Measurements from ENCODE around the gene FBXO34.
A peak's percentile ranks its signal among the peaks of the same experiment; 100 is the strongest.
"Not testable (repeated sequence)": the region's sequence is repeated elsewhere in the genome, so short reads cannot be mapped to it uniquely, and the experiment has no call there.

The FBXO34 gene

GRCh38 chr14:55344582-55345163, 73.5 kb downstream of the FBXO34 start:
- not testable (repeated sequence) for DNase-seq (ENCODE audit: low read depth in 3 of 3, low spot score in 1 of 3)

DNA sequence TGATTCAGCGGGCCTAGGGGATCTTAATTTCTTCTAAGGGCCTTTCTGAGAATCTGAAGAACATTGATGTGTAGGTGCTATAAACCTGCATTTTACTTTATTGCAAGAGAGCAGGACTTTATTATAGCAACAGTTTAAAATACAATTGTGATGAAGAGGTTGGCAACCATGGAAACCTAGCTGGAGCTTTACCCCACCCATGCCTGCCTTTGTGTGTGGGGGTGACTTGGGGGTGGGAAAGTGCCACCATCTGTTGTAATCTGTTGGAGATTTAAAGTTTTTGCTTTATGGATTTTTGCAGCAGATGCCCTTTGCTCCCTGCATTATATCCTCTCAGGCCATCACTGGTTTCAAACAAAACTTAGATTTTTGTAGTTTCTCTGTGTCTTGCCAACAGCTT, 75.8 kb downstream of the FBXO34 start:
- DNase-seq (ENCODE audit: low read depth in 3 of 3, low spot score in 1 of 3), result no peak

DNA sequence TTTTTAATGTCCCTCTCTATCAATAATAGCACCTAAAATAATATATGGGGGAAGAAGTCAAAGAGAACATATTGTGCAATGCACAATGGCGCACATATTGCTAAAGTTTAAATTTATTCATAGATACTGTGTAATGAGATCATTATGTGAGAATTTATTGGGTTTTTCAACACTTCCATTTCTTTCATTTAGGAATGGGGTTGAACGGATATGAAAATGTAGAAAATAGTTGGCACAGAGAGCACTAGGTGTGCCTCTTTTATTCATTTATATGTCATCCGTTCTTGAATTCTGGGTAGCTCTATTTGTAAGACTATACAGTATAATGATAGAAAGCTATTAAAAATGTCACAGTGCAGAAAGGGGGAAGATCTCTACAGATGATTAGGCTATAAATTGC, 76.5 kb downstream of the FBXO34 start:
- DNase-seq (ENCODE audit: low read depth in 3 of 3, low spot score in 1 of 3), result no peak

GRCh38 chr14:55348766-55349453, 77.7 kb downstream of the FBXO34 start:
- no peak for DNase-seq (ENCODE audit: low read depth in 3 of 3, low spot score in 1 of 3)

- DNase-seq (ENCODE audit: low read depth in 3 of 3, low spot score in 1 of 3), result no peak
Observed at GRCh38 chr14:55349565-55349964, 78.3 kb downstream of the FBXO34 start.

DNA sequence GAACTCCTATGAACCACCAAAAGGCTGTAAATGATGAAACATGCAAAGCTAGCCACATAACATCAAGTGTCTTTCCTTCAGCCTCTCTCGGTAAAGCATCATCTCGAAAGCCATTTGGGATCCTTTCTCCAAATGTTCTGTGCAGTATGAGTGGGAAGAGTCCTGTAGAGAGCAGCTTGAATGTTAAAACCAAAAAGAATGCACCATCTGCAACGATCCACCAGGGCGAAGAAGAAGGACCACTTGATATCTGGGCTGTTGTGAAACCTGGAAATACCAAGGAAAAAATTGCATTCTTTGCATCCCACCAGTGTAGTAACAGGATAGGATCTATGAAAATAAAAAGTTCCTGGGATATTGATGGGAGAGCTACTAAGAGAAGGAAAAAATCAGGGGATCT, 79.2 kb downstream of the FBXO34 start:
- DNase-seq (ENCODE audit: low read depth in 3 of 3, low spot score in 1 of 3), result no peak

- DNase-seq (ENCODE audit: low read depth in 3 of 3, low spot score in 1 of 3), result no peak
Observed at GRCh38 chr14:55351111-55351510, 79.9 kb downstream of the FBXO34 start.

DNA sequence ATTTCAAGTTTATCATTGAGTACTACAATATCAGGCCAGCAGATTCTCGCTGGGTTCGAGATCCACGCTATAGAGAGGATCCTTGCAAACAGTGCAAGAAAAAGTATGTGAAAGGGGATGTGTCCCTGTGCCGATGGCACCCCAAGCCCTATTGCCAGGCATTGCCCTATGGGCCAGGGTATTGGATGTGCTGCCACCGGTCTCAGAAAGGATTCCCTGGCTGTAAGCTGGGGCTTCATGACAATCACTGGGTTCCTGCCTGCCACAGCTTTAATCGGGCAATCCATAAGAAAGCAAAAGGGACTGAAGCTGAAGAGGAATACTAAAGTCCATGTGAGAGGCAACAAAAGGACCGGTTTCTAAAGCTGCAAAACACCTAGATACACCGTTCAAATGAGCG, 81.0 kb downstream of the FBXO34 start:
- no peak for DNase-seq (ENCODE audit: low read depth in 3 of 3, low spot score in 1 of 3)

GRCh38 chr14:55353686-55354467, 82.7 kb downstream of the FBXO34 start:
- DNase-seq (ENCODE audit: low read depth in 3 of 3, low spot score in 1 of 3), result no peak

- peak; percentile 27 to 40 (median 37) for DNase-seq (ENCODE audit: low read depth in 3 of 3, low spot score in 1 of 3)
Observed at GRCh38 chr14:55354500-55354899, 83.3 kb downstream of the FBXO34 start.

- no peak for DNase-seq (ENCODE audit: low read depth in 3 of 3, low spot score in 1 of 3)
Observed at GRCh38 chr14:55355922-55356321, 84.7 kb downstream of the FBXO34 start.

GRCh38 chr14:55356913-55357312, 85.7 kb downstream of the FBXO34 start:
- DNase-seq (ENCODE audit: low read depth in 3 of 3, low spot score in 1 of 3), result no peak

DNA sequence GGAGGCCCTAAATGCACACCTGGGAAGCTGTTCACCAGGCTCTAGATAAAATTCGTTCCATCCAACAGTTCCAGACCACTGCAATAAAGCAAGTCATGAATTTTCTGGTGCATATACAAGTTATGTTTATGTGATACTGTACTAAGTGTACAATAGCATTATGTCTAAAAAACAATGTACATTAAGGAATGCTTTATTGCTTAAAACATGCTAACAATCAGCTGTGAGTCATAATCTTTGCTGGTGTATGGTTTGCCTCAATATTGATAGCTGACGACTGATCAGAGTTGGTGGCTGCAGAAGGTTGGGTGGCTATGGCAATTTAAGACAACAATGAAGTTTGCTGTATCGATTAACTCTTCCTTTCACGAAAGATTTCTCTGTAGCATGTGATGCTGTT, 88.1 kb downstream of the FBXO34 start:
- no peak for DNase-seq (ENCODE audit: low read depth in 3 of 3, low spot score in 1 of 3)

GRCh38 chr14:55361190-55361589, 90.0 kb downstream of the FBXO34 start:
- DNase-seq (ENCODE audit: low read depth in 3 of 3, low spot score in 1 of 3), result no peak

DNA sequence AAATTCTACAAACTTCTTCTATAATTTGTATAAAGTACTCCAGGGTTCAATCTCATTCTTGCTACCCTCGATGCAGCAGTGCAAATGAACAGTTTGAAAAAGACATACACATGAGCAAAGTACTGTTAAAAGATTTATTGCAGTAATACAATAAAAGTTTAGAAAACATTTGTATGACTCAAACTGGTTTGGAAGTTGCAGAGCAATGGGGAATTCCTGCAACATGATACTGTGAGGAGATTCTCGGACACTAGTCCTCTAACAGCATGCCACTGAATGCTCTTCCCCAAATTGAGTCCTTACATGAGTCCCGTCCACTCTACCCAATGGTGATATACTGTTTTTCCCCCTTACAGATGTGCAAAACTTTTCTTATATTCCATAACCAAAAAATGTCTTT, 95.0 kb downstream of the FBXO34 start:
- DNase-seq (ENCODE audit: low read depth in 3 of 3, low spot score in 1 of 3), result no peak

DNA sequence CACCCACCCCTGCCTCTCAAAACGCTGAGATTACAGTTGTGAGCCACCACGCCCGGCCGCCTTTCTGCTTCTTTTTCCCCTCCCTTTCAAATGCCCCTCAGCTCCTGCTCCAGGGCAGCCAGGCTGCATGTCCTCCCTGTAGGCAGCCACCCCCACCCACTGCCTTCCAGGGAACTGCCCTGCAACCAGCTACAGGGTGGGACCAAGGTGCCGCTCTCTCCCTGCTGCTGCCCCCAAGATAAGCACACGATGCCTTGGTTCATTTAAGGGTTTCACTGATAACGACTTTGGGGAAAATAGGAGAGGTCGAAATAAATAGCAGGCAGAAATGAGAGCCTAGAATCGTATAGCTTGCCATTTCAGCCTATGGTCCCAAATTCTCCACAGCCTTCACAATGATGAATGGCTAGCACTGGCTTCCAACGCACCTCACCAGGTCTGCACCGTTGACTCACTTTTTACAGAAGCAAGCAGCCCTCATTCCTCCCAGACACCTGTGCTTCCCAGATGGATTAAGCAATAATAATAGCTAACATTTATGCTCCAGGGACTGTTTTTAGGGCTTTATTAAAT, 99.7 kb downstream of the FBXO34 start:
- DNase-seq (ENCODE audit: low read depth in 3 of 3, low spot score in 1 of 3), result no peak

- no peak for DNase-seq (ENCODE audit: low read depth in 3 of 3, low spot score in 1 of 3)
Observed at GRCh38 chr14:55372423-55372822, 101.2 kb downstream of the FBXO34 start.

DNA sequence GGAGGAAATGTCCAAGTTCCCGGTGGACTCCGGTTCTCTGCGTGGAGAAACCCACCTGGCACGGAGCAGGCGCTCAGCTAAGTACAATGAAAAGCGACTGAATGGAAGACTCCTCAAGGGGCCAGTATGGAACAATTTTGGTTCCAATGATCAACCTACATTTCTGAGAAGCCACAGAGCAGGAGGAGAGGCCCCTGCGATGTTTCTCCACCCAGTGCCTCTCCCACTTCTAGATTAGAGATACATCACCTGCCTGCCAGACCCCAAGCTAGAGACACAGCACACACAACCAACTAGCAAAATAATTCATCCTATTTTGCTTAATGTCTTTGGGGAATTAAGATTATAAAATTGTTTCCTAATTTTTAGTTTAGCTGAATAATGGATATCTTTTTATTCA, 101.6 kb downstream of the FBXO34 start:
- DNase-seq (ENCODE audit: low read depth in 3 of 3, low spot score in 1 of 3), result no peak

DNA sequence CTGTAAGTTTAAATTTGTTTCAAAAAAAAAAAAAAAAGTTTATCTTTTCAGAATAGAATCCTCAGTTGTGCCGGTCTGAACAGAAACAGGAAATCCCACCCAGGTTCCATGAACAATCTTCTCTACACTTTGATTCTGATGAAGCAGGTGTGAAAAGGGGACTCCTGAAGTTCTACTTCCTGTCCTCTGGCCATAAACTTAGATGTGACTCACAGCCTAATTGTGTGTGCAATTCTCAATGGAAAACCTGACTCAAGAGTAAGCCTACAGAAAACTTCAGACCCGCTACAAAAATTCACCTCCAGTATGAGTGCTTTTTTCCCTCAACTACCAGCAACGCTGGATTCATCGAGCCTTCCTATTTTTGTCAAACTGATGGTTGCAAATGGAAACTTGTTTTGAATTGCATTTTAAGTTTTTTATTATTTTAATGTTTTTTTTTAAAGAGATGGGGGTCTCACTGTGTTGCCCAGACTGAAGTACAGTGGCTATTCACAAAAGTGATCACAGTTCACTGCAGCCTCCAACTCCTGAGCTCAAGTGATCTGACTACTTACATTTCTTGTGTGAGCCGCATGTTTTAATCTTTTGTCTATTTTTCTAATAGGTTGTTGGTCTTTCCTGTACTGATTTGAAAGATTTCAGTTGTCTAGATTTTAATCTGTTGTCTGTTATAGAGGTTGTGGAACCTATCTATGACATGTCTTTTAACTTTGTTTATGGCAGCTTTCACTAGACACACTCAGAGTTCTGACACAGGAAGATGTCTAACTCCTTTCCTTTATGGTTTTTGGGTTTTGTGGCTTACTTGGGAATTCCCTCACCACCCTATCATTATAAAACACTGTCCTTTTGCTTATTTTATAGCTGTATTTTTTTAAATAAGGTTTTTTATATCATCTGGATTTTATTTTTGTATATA, 102.8 kb downstream of the FBXO34 start:
- DNase-seq (ENCODE audit: low read depth in 3 of 3, low spot score in 1 of 3), result peak in 1 of 3 donors; percentile 15

GRCh38 chr14:55374771-55375170, 103.5 kb downstream of the FBXO34 start:
- DNase-seq (ENCODE audit: low read depth in 3 of 3, low spot score in 1 of 3), result no peak

DNA sequence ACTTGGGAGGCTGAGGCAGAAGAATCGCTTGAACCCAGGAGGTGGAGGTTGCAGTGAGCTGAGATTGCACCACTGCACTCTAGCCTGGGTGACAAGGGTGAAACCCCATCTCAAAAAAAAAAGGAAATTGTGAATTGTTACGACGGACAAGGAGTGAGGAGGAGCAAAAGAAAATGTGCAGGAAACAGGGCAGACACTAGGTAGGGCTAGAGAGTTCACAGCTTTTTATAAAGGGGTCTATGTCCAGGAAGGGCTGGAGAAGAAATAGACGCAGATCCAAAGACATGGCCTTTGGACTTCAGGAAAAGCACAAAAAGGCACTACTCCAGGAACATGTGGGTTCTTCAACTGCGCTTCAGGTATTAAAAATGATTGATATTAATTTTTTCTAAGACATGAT, 106.0 kb downstream of the FBXO34 start:
- DNase-seq (ENCODE audit: low read depth in 3 of 3, low spot score in 1 of 3), result no peak
